Panc1 (cell line): Measurements from ENCODE around the gene PFN3. TPM values are rescaled to one million over a fixed set of nuclear protein-coding genes. Genes with fewer than 3 reads are reported as not detected.

Experiments used
- ATAC-seq: fragments of 200-7000 bp; cut with Tn5 transposase; 2 replicates; pipeline ENCODE4 v1.9.1; 2020; ENCODE audit warnings: mild to moderate bottlenecking, moderate library complexity
- BruUV-seq: library from RNA; stranded (reverse); fragments of 400-500 nt; replicated peaks from 2 replicates; lab custom pipeline; 2021; lab: Mats Ljungman, UMichigan
- CTCF ChIA-PET: fragments of 300-600 bp; sonication (Branson Sonifier 250); formaldehyde crosslinking; loops from one replicate; lab custom pipeline; 2022; ENCODE audit warnings: antibody characterized with exemption; lab: Charles Lee
- POLR2A ChIA-PET: fragments of 300-600 bp; sonication (Branson Sonifier 250); formaldehyde crosslinking; loops from one replicate; lab custom pipeline; 2022; ENCODE audit warnings: antibody characterized with exemption; lab: Charles Lee
- DNase-seq: peaks from one replicate; pipeline ENCODE4 v3.0.0-alpha.2; 2010; ENCODE audit warnings: low read depth, low spot score
- H3K27ac ChIP-seq: 2 replicates; pipeline ENCODE4 v1.5.1; 2011; ENCODE audit warnings: mild to moderate bottlenecking, low read length, inconsistent platforms
- H3K27me3 ChIP-seq: fragments of 200-500 bp; sonication (Bioruptor generic); 2 replicates; pipeline ENCODE4 v1.6.0; 2014; ENCODE audit warnings: low read length, inconsistent platforms; ENCODE audit not compliant: control insufficient read depth, insufficient read depth
- H3K36me3 ChIP-seq: fragments of 200-500 bp; sonication (Bioruptor generic); 2 replicates; pipeline ENCODE4 v1.5.1; 2014; ENCODE audit warnings: inconsistent platforms, mild to moderate bottlenecking, low read length, moderate library complexity; ENCODE audit not compliant: control insufficient read depth, insufficient read depth
- H3K4me1 ChIP-seq: 2 replicates; pipeline ENCODE4 v1.5.1; 2011; ENCODE audit warnings: inconsistent platforms, mild to moderate bottlenecking, low read length, moderate library complexity; ENCODE audit not compliant: control insufficient read depth, insufficient read depth
- H3K4me3 ChIP-seq, 2 experiments: 2 replicates each; pipeline ENCODE4 v1.5.1; 2011 to 2012; ENCODE audit warnings: low read depth in 2 of 2, low read length in 2 of 2, mild to moderate bottlenecking in 2 of 2, inconsistent platforms in 1 of 2, moderate library complexity in 1 of 2
- H3K9me3 ChIP-seq: fragments of 200-500 bp; sonication (Bioruptor generic); 2 replicates; pipeline ENCODE4 v1.5.1; 2014; ENCODE audit warnings: low read depth, mild to moderate bottlenecking, inconsistent platforms, low read length, moderate library complexity; ENCODE audit not compliant: control insufficient read depth, insufficient read depth
- CTCF ChIP-seq: fragments of 450-650 bp; IDR thresholded peaks from 2 replicates; pipeline ENCODE4 v1.5.1; 2017; ENCODE audit warnings: mild to moderate bottlenecking
- POLR2AphosphoS5 ChIP-seq: IDR thresholded peaks from 2 replicates; pipeline ENCODE4 v1.6.1; 2012; ENCODE audit warnings: mild to moderate bottlenecking, low read depth, low read length, moderate library complexity
- REST ChIP-seq, 2 experiments: IDR thresholded peaks; 2 replicates each; pipeline ENCODE4 v1.6.1; 2011 to 2012; ENCODE audit warnings: low read depth in 2 of 2, control low read depth in 1 of 2, low read length in 1 of 2, mild to moderate bottlenecking in 1 of 2, moderate library complexity in 1 of 2; ENCODE audit not compliant: insufficient read depth in 1 of 2
- SIN3A ChIP-seq: IDR thresholded peaks from 2 replicates; pipeline ENCODE4 v1.6.1; 2012; ENCODE audit warnings: low read depth, mild to moderate bottlenecking, low read length, moderate library complexity, borderline replicate concordance; ENCODE audit not compliant: insufficient read depth
- TCF7L2 ChIP-seq: IDR thresholded peaks from 2 replicates; pipeline ENCODE4 v1.6.1; 2011; ENCODE audit warnings: mild to moderate bottlenecking, low read depth, low read length, inconsistent platforms
- in situ Hi-C: cut with HindIII; loops from 2 replicates; pipeline ENCODE4 v1.10.0; 2016; ENCODE audit warnings: low sequenced_read_pairs, low pct_unique_long_range_greater_than_20kb
- intact Hi-C: fragments of 100-400 bp; cut with micrococcal nuclease; formaldehyde crosslinking; loops from one replicate; pipeline ENCODE4 v1.10.0; 2022; ENCODE audit not compliant: unreplicated experiment
- total RNA-seq: library from RNA; stranded (reverse); gene quantifications from one replicate; pipeline ENCODE4 v1.2.1, GENCODE V29; 2021; ENCODE audit not compliant: unreplicated experiment

Gene PFN3
- total RNA-seq, 1 experiment from 2014 or later, result not detected

GRCh38 chr5:177386542-177386941 is 13.9 kb downstream of the PFN3 start:
- DNase-seq, result no peak
- H3K4me1 ChIP-seq, result peaks cover 3% of the 10 kb centered on the region; the same call in 1 of the 2 replicates
- no peaks in the 10 kb centered on the region for H3K36me3 ChIP-seq
- no peaks in the 10 kb centered on the region for H3K27me3 ChIP-seq
- H3K4me3 ChIP-seq, result no peak overlapping the region
- BruUV-seq, result no TSS peak
- no peak for TF ChIP-seq TCF7L2
- H3K9me3 ChIP-seq, result no peaks in the 10 kb centered on the region
- ChIA-PET POLR2A (no interaction called here), CTCF (no interaction called here)
- intact Hi-C loops, result no loop called here
- no peak overlapping the region for H3K27ac ChIP-seq
- no peak for ATAC-seq
- in situ Hi-C loops, result no loop called here

- Histone ChIP-seq H3K9me3 (no peaks in the 10 kb centered on the region), H3K27me3 (no peaks in the 10 kb centered on the region), H3K4me1 (peaks cover 3% of the 10 kb centered on the region; the same call in 1 of the 2 replicates), H3K4me3 (no peak overlapping the region), H3K36me3 (no peaks in the 10 kb centered on the region), H3K27ac (no peak overlapping the region)
- TF ChIP-seq CTCF (no peak), TCF7L2 (no peak), SIN3A (no peak), POLR2AphosphoS5 (no peak), REST (IDR thresholded peaks at IDR 0.05; ENCODE audit: insufficient read depth in 1 of 2, low read depth in 2 of 2, low read length in 1 of 2) (no peak)
- CTCF ChIA-PET, result no interaction called here
- POLR2A ChIA-PET, result no interaction called here
- intact Hi-C loops (no loop called here), in situ Hi-C loops (no loop called here)
- BruUV-seq, result no TSS peak
- no peak for DNase-seq
- no peak for ATAC-seq
Observed at GRCh38 chr5:177385720-177386119, 14.7 kb downstream of the PFN3 start.

GRCh38 chr5:177384134-177384533 is 16.3 kb downstream of the PFN3 start, which contains the start of gene SLC34A1:
Gene SLC34A1 (plus strand): TSS chr5:177384434. CDS start chr5:177385742, 1,308 bp downstream.
- TF ChIP-seq TCF7L2, result no peak
- TF ChIP-seq SIN3A, result no peak
- TF ChIP-seq CTCF, result no peak
- TF ChIP-seq REST (IDR thresholded peaks at IDR 0.05; ENCODE audit: insufficient read depth in 1 of 2, low read depth in 2 of 2, low read length in 1 of 2), result no peak
- TF ChIP-seq POLR2AphosphoS5, result no peak
- Histone ChIP-seq H3K27ac (no peak within 1 kb of the TSS), H3K36me3 (no peaks in the 10 kb centered on the region), H3K4me1 (peaks cover 4% of the 10 kb centered on the region; the same call in 1 of the 2 replicates), H3K4me3 (no peak within 1 kb of the TSS), H3K27me3 (no peaks in the 10 kb centered on the region), H3K9me3 (no peaks in the 10 kb centered on the region)
- CTCF ChIA-PET, result no interaction called here
- no TSS peak for BruUV-seq
- in situ Hi-C loops, result no loop called here
- POLR2A ChIA-PET, result no interaction called here
- no peak for ATAC-seq
- intact Hi-C loops, result no loop called here
- no peak for DNase-seq
